Muscle of leg (tissue), 11 donors: ENCODE measurements around the gene CBFB. TPM values are rescaled to one million over a fixed set of nuclear protein-coding genes. Genes with fewer than 3 reads are reported as not detected.
"Not testable (repeated sequence)": the region's sequence is repeated elsewhere in the genome, so short reads cannot be mapped to it uniquely, and the experiment has no call there.

Experiments
- DNase-seq: peaks from one replicate; pipeline ENCODE4 v3.0.0; 2013
- H3K27ac ChIP-seq: one replicate; pipeline ENCODE4 v1.5.1; 2013; ENCODE audit warnings: mild to moderate bottlenecking, low read length, control low read depth
- H3K27me3 ChIP-seq: one replicate; pipeline ENCODE4 v1.6.1; 2013; ENCODE audit warnings: low read length; ENCODE audit not compliant: control insufficient read depth, insufficient read depth
- H3K36me3 ChIP-seq: one replicate; pipeline ENCODE4 v1.6.1; 2013; ENCODE audit warnings: low read length; ENCODE audit not compliant: control insufficient read depth, insufficient read depth
- H3K4me1 ChIP-seq: one replicate; pipeline ENCODE4 v1.6.1; 2013; ENCODE audit warnings: low read length; ENCODE audit not compliant: control insufficient read depth, insufficient read depth
- H3K4me3 ChIP-seq: one replicate; pipeline ENCODE4 v1.5.1; 2013; ENCODE audit warnings: low read length, control low read depth
- H3K9me3 ChIP-seq: replicated peaks from 2 replicates; pipeline ENCODE4 v1.6.1; 2013; ENCODE audit warnings: low read depth, low read length; ENCODE audit not compliant: control insufficient read depth
- WGBS: methylation state at CpG from one replicate; pipeline ENCODE4 v1.1.5; 2013; ENCODE audit warnings: missing lambda C conversion rate; ENCODE audit not compliant: insufficient coverage; 5-methylcytosine and 5-hydroxymethylcytosine counted together
- polyA plus RNA-seq, 8 donors: library from polyadenylated mRNA; unstranded; fragments of 120-200 nt; gene quantifications; one replicate each; pipeline versions ENCODE4 v1.2.1 to v1.2.3, GENCODE V29; 2013; ENCODE audit warnings: inconsistent platforms in 1 of 8, low replicate concordance in 1 of 8; ENCODE audit not compliant: insufficient read length in 8 of 8, insufficient read depth in 1 of 8
- total RNA-seq: library from RNA; stranded (reverse); fragments of 120-200 nt; gene quantifications from one replicate; pipeline ENCODE4 v1.2.4, GENCODE V29; 2013

CBFB gene
- total and polyA plus RNA-seq, 9 donors = 31.6 to 70.3 (median 42.2) TPM

DNA sequence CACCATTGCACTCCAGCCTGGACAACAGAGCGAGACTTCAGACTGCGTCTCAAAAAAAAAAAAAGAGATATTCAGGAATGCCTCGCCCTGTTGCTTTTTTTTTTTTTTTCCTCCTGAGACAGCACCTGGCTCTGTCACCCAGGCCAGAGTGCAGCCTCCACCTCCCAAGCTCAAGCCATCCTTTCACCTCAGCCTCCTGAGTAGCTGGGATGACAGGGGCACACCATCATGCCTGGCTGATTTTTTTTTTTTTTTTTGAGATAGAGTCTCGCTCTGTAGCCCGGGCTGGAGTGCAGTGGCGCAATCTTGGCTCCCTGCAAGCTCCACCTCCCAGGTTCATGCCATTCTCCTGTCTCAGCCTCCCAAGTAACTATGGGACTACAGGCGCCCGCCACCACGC lies 88.8 kb downstream of the CBFB start:
- Histone ChIP-seq H3K36me3 (peaks cover 38% of the 10 kb centered on the region), H3K27me3 (no peaks in the 10 kb centered on the region), H3K4me1 (no peaks in the 10 kb centered on the region), H3K27ac (no peak overlapping the region), H3K4me3 (no peak overlapping the region), H3K9me3 (no peaks in the 10 kb centered on the region)
- WGBS = 94% methylated on average over 2 of the region's 9 CpGs
- DNase-seq = no peak

GRCh38 chr16:67120025-67120424 lies 91.1 kb downstream of the CBFB start:
- WGBS = 100% methylated on average over 1 of the region's 5 CpGs
- DNase-seq = no peak
- no peaks in the 10 kb centered on the region for H3K9me3 ChIP-seq
- H3K27me3 ChIP-seq = no peaks in the 10 kb centered on the region
- H3K4me1 ChIP-seq = no peaks in the 10 kb centered on the region
- H3K27ac ChIP-seq = no peak overlapping the region
- peaks cover 45% of the 10 kb centered on the region for H3K36me3 ChIP-seq
- no peak overlapping the region for H3K4me3 ChIP-seq

GRCh38 chr16:67122799-67123198 lies 93.8 kb downstream of the CBFB start:
- H3K9me3 ChIP-seq, DNase-seq, H3K27ac ChIP-seq, H3K27me3 ChIP-seq, H3K4me3 ChIP-seq, H3K4me1 ChIP-seq: not testable (repeated sequence)
- WGBS = 83% methylated on average over 1 of the region's 5 CpGs
- peaks cover 49% of the 10 kb centered on the region for H3K36me3 ChIP-seq

DNA sequence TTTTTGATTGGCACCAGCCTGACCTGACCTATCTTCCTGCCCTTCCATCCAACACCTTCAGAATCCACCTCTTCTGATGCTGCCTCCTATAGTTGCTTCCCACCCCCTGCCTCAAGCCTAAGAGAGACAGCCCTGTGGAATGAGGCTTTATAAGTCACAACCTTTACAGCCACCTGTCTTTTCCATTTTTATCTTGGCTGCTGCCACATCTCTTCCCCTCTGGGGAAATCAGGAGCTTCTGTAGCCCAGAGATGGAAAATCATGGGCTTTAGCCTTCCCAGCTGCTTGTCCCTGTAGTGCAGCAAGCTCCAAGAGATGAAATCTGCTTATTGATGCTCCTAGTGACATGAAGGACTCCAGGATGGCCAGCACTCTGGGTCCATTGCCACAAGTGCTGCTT lies 99.5 kb downstream of the CBFB start:
- peaks cover 48% of the 10 kb centered on the region for H3K36me3 ChIP-seq
- no peak overlapping the region for H3K27ac ChIP-seq
- H3K9me3 ChIP-seq = no peaks in the 10 kb centered on the region
- peaks cover 7% of the 10 kb centered on the region for H3K4me1 ChIP-seq
- DNase-seq = no peak
- H3K4me3 ChIP-seq = no peak overlapping the region
- H3K27me3 ChIP-seq = no peaks in the 10 kb centered on the region

- peaks cover 7% of the 10 kb centered on the region for H3K4me1 ChIP-seq
- 88% methylated on average over 3 of the region's 3 CpGs for WGBS
- H3K9me3 ChIP-seq = no peaks in the 10 kb centered on the region
- peaks cover 50% of the 10 kb centered on the region for H3K36me3 ChIP-seq
- no peak overlapping the region for H3K27ac ChIP-seq
- H3K27me3 ChIP-seq = no peaks in the 10 kb centered on the region
- no peak overlapping the region for H3K4me3 ChIP-seq
- no peak for DNase-seq
Observed at GRCh38 chr16:67128887-67129286, 99.9 kb downstream of the CBFB start.

DNA sequence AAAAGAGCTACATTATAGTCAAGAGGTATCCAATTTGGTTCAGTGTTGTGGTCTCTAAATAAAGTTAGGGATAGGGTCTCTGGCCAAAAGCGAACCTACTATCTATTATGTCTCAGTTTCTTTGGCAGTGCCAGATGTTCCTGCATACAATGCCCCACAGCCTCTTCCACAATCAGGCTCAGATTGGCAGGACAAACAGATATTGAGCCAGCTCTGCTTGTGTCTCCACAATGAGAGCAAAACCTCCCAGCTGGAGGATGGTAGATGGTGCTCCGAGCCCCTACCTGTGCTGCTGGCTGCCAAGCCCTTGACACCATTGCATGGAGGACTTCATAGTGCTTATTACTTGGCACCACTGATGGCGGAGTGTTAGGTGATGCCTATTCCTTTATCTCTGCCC lies 100.5 kb downstream of the CBFB start:
- Histone ChIP-seq H3K4me1 (peaks cover 7% of the 10 kb centered on the region), H3K9me3 (no peaks in the 10 kb centered on the region), H3K27ac (no peak overlapping the region), H3K36me3 (peaks cover 50% of the 10 kb centered on the region), H3K4me3 (no peak overlapping the region), H3K27me3 (no peaks in the 10 kb centered on the region)
- 100% methylated on average over 2 of the region's 3 CpGs for WGBS
- DNase-seq = no peak

GRCh38 chr16:67137605-67138004 lies 108.7 kb downstream of the CBFB start:
- Histone ChIP-seq H3K36me3 (peaks cover 80% of the 10 kb centered on the region), H3K4me1 (no peaks in the 10 kb centered on the region), H3K27me3 (no peaks in the 10 kb centered on the region), H3K4me3 (no peak overlapping the region), H3K27ac (no peak overlapping the region), H3K9me3 (no peaks in the 10 kb centered on the region)
- no peak for DNase-seq
- WGBS = 100% methylated on average over 1 of the region's 3 CpGs

GRCh38 chr16:67141391-67141790 lies 112.4 kb downstream of the CBFB start:
- no peak overlapping the region for H3K27ac ChIP-seq
- peaks cover 87% of the 10 kb centered on the region for H3K36me3 ChIP-seq
- WGBS = 97% methylated on average over 13 of the region's 13 CpGs
- H3K4me3 ChIP-seq = no peak overlapping the region
- no peaks in the 10 kb centered on the region for H3K27me3 ChIP-seq
- no peaks in the 10 kb centered on the region for H3K9me3 ChIP-seq
- H3K4me1 ChIP-seq = no peaks in the 10 kb centered on the region
- DNase-seq = no peak

- Histone ChIP-seq H3K27ac (no peak overlapping the region), H3K9me3 (no peaks in the 10 kb centered on the region), H3K36me3 (peaks cover 89% of the 10 kb centered on the region), H3K4me3 (no peak overlapping the region), H3K27me3 (no peaks in the 10 kb centered on the region), H3K4me1 (no peaks in the 10 kb centered on the region)
- DNase-seq = no peak
- whole genome bisulfite sequencing = 92% methylated on average over 7 of the region's 9 CpGs
Observed at GRCh38 chr16:67142342-67142741, 113.4 kb downstream of the CBFB start.

DNA sequence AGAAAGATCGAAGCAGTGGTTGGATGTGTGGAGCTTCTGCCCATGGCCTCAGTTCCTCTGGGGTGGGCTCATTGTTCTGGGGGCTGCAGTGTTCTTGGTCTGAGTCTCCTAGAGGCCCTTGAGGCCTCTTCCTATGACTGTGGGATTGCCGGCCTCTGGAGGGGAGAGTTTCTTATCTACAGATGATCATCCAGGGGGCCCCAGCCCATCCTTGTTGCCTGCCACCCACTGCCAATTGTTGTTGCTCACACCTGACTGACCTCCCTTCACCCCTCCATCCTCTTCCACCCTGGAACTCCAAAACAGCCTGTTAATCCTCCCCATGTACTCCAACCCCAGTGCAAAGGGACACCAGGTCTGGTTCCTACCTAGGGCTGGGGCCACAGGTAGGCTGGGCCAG lies 116.0 kb downstream of the CBFB start:
- WGBS = 100% methylated on average over 1 of the region's 2 CpGs
- no peaks in the 10 kb centered on the region for H3K9me3 ChIP-seq
- H3K4me3 ChIP-seq = no peak overlapping the region
- peaks cover 2% of the 10 kb centered on the region for H3K4me1 ChIP-seq
- H3K27me3 ChIP-seq = peaks cover 12% of the 10 kb centered on the region
- DNase-seq = no peak
- H3K36me3 ChIP-seq = peaks cover 87% of the 10 kb centered on the region
- H3K27ac ChIP-seq = no peak overlapping the region

DNA sequence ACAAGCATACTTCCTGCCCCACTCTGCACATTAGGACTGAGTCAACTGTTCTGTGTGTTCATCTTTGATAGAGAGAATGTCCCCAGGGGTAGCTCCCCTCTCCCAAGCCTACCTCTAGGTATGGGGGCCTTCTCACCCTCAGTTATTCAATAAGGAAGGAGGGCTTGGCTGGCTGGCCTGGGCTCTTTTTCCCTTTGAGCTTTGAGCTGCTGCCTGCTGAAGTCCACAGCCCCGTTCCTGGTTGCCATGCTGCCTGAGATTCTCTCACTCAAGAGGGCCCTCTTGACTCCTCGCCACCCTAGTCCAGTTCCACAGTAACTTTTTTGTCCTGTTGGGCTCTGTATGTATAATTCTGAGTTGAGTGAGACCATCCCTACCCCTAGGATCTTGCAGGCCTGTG lies 116.8 kb downstream of the CBFB start:
- Histone ChIP-seq H3K9me3 (no peaks in the 10 kb centered on the region), H3K27me3 (peaks cover 15% of the 10 kb centered on the region), H3K4me1 (peaks cover 6% of the 10 kb centered on the region), H3K4me3 (no peak overlapping the region), H3K27ac (no peak overlapping the region), H3K36me3 (peaks cover 79% of the 10 kb centered on the region)
- no peak for DNase-seq
- no CpG with 5 or more reads among the region's 2 CpGs for WGBS
